ENCODE data around the gene PSAPL1. TPM values are rescaled to one million over a fixed set of nuclear protein-coding genes. Genes with fewer than 3 reads are reported as not detected.

The PSAPL1 gene
- total RNA-seq, 1 donor from 2014 or later: not detected

DNA sequence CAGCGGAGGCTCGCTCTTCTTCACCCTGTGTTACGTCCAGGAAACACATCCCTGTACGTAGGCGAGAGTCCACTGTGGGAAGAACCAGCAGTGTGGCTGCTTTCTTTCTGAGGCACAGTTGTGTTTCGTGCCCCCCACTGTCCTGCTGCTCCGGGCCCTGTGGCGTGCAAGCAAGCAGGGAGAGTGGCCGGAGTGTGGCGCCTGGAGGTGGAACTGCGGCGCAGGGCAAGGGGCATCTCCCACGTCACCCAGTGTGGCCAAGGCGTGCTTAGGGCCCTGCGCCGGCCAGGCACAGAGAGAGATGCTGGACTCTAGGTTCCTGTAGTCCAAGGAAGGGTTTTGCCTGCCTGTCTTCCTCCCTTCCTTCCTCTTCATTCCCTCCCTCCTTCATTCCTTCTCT is 13.3 kb upstream of the PSAPL1 start:
- no peak overlapping the region for H3K27ac Mint-ChIP-seq (ENCODE audit: unreplicated experiment)
- H3K27me3 Mint-ChIP-seq (ENCODE audit: unreplicated experiment): peaks cover 9% of the 10 kb centered on the region
- H3K4me3 Mint-ChIP-seq (ENCODE audit: unreplicated experiment): no peak overlapping the region
- peaks cover 5% of the 10 kb centered on the region for H3K9me3 Mint-ChIP-seq (ENCODE audit: unreplicated experiment)
- TF ChIP-seq, protein P1, sequence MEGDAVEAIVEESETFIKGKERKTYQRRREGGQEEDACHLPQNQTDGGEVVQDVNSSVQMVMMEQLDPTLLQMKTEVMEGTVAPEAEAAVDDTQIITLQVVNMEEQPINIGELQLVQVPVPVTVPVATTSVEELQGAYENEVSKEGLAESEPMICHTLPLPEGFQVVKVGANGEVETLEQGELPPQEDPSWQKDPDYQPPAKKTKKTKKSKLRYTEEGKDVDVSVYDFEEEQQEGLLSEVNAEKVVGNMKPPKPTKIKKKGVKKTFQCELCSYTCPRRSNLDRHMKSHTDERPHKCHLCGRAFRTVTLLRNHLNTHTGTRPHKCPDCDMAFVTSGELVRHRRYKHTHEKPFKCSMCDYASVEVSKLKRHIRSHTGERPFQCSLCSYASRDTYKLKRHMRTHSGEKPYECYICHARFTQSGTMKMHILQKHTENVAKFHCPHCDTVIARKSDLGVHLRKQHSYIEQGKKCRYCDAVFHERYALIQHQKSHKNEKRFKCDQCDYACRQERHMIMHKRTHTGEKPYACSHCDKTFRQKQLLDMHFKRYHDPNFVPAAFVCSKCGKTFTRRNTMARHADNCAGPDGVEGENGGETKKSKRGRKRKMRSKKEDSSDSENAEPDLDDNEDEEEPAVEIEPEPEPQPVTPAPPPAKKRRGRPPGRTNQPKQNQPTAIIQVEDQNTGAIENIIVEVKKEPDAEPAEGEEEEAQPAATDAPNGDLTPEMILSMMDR (IDR thresholded peaks at IDR 0.05; ENCODE audit: unreplicated experiment): no peak
- H3K36me3 Mint-ChIP-seq (ENCODE audit: low read depth, unreplicated experiment): peaks cover 5% of the 10 kb centered on the region
- no peaks in the 10 kb centered on the region for H3K4me1 Mint-ChIP-seq (ENCODE audit: unreplicated experiment)
- no peak for DNase-seq (ENCODE audit: low spot score)

DNA sequence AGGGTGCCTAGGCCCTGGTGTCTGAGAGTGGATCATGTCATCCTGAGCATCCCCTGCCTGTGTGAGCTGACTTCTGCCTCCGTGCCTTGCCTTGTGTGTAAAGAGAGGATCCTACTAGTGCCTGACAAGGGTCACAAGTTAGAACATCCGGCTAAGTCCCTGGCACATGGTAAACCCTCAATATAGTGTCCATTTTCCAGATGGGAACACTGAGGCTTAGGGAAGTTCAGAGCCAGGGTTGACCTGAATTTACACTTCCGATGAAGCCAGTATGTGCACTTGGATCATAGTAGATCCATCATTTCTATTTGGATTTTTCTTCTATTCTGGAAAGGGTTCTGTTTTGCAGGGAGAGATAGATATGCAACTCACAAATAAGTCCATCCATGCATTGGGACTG is 12.5 kb upstream of the PSAPL1 start:
- no peak overlapping the region for H3K27ac Mint-ChIP-seq (ENCODE audit: unreplicated experiment)

GRCh38 chr4:7444731-7445130 is 10.0 kb upstream of the PSAPL1 start:
- Mint-ChIP-seq H3K4me3 (ENCODE audit: unreplicated experiment) (no peak overlapping the region), H3K27ac (ENCODE audit: unreplicated experiment) (no peak overlapping the region), H3K4me1 (ENCODE audit: unreplicated experiment) (no peaks in the 10 kb centered on the region), H3K36me3 (ENCODE audit: low read depth, unreplicated experiment) (peaks cover 5% of the 10 kb centered on the region), H3K27me3 (ENCODE audit: unreplicated experiment) (peaks cover 10% of the 10 kb centered on the region), H3K9me3 (ENCODE audit: unreplicated experiment) (peaks cover 5% of the 10 kb centered on the region)
- TF ChIP-seq, protein P1 (IDR thresholded peaks at IDR 0.05; ENCODE audit: unreplicated experiment): no peak
- DNase-seq (ENCODE audit: low spot score): no peak

More for the DNA sequence above, 12.5 kb upstream of the PSAPL1 start:
- Mint-ChIP-seq H3K4me3 (ENCODE audit: unreplicated experiment) (peak overlapping the region; percentile 79), H3K9me3 (ENCODE audit: unreplicated experiment) (peaks cover 5% of the 10 kb centered on the region), H3K27me3 (ENCODE audit: unreplicated experiment) (peaks cover 6% of the 10 kb centered on the region), H3K36me3 (ENCODE audit: low read depth, unreplicated experiment) (peaks cover 5% of the 10 kb centered on the region), H3K4me1 (ENCODE audit: unreplicated experiment) (no peaks in the 10 kb centered on the region)
- DNase-seq (ENCODE audit: low spot score): no peak
- TF ChIP-seq, protein P1 (IDR thresholded peaks at IDR 0.05; ENCODE audit: unreplicated experiment): no peak

DNA sequence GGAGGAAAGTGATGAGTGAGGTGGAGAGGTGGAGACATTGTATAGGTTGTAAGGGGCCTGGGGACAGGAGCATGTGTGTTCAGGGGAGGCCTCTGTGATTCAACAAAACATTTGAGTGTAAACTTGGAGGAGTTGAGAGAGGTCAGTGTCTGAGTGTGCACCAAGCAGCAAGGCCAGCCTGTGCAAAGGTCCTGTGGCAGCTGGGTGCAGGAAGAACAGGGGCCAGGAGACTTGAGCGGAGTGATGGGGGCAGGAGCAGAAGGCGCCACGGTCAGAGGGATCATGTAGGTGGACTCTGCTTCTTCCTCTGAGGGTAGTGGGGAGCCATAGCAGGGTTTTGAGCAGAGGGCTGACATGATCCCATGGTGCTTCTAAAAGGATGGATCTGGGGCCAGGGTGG is 9.6 kb upstream of the PSAPL1 start:
- Mint-ChIP-seq H3K4me3 (ENCODE audit: unreplicated experiment) (no peak overlapping the region), H3K9me3 (ENCODE audit: unreplicated experiment) (peaks cover 5% of the 10 kb centered on the region), H3K4me1 (ENCODE audit: unreplicated experiment) (no peaks in the 10 kb centered on the region), H3K27ac (ENCODE audit: unreplicated experiment) (no peak overlapping the region), H3K27me3 (ENCODE audit: unreplicated experiment) (peaks cover 10% of the 10 kb centered on the region), H3K36me3 (ENCODE audit: low read depth, unreplicated experiment) (peaks cover 5% of the 10 kb centered on the region)
- no peak for DNase-seq (ENCODE audit: low spot score)
- TF ChIP-seq, protein P1 (IDR thresholded peaks at IDR 0.05; ENCODE audit: unreplicated experiment): no peak

DNA sequence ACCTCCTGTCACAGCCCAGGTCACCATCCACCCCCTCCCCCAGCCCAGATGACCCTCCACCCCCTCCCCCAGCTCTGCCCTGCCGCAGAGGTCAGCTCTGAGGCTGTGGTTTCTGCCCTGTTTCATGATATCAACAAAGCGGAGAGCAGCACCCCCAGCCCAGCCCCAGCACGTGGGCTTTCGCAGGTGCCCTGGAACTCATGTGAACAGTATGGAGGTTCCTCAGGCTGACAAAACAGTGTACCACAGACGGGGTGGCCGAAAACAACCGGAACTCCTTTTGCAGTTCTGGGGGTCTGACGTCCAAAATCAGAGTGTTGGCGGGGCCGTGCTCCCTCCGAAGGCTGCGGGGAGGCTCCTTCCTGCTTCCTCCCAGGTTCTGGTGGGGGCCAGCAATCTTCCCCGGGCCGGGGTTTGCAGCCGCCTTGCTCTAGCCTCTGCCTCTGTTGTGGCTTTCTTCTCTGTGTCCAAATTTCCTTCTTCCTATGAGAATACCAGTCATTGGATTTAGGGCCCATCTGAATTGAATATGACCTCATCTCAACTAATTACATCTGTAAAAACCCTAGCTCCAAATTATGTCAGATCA is 7.9 kb upstream of the PSAPL1 start:
- H3K9me3 Mint-ChIP-seq (ENCODE audit: unreplicated experiment): peaks cover 5% of the 10 kb centered on the region
- TF ChIP-seq, protein P1 (IDR thresholded peaks at IDR 0.05; ENCODE audit: unreplicated experiment): no peak
- no peak overlapping the region for H3K27ac Mint-ChIP-seq (ENCODE audit: unreplicated experiment)
- H3K27me3 Mint-ChIP-seq (ENCODE audit: unreplicated experiment): peaks cover 10% of the 10 kb centered on the region
- no peak for DNase-seq (ENCODE audit: low spot score)
- H3K4me1 Mint-ChIP-seq (ENCODE audit: unreplicated experiment): no peaks in the 10 kb centered on the region
- no peak overlapping the region for H3K4me3 Mint-ChIP-seq (ENCODE audit: unreplicated experiment)
- H3K36me3 Mint-ChIP-seq (ENCODE audit: low read depth, unreplicated experiment): peaks cover 5% of the 10 kb centered on the region

Data from endothelial cell (in vitro differentiated cells).